Spleen (tissue), 7 donors: ENCODE results near the gene PI16.

Experiments
- POLR2A ChIP-seq, 3 donors: fragments of 450-650 bp; IDR thresholded peaks; one replicate each; pipeline ENCODE4 v1.5.1; 2017; ENCODE audit warnings: antibody characterized with exemption in 3 of 3, mild to moderate bottlenecking in 1 of 3
- TF ChIP-seq, protein P1 (sequence below), 11 experiments: fragments of 200-600 bp in 7 of 11; fragments of 450-650 bp in 4 of 11; sonication (generic) in 4 of 11; IDR thresholded peaks in 8 of 11; conservative IDR thresholded peaks in 3 of 11; 1 replicate in 7 of 11; 2 replicates in 4 of 11; pipeline versions ENCODE4 v1.4.0 to v1.8.0; 2016 to 2021; ENCODE audit warnings: antibody characterized with exemption in 11 of 11, inconsistent platforms in 4 of 11, mild to moderate bottlenecking in 1 of 11
- donor health status: DM: no; HTN: no; CAD: no; lungs with moderate emphysema.
- donor health status: DM: no; HTN: no; CAD: no.
- donor health status: DM: no; HTN: no; CAD: no.

DNA sequence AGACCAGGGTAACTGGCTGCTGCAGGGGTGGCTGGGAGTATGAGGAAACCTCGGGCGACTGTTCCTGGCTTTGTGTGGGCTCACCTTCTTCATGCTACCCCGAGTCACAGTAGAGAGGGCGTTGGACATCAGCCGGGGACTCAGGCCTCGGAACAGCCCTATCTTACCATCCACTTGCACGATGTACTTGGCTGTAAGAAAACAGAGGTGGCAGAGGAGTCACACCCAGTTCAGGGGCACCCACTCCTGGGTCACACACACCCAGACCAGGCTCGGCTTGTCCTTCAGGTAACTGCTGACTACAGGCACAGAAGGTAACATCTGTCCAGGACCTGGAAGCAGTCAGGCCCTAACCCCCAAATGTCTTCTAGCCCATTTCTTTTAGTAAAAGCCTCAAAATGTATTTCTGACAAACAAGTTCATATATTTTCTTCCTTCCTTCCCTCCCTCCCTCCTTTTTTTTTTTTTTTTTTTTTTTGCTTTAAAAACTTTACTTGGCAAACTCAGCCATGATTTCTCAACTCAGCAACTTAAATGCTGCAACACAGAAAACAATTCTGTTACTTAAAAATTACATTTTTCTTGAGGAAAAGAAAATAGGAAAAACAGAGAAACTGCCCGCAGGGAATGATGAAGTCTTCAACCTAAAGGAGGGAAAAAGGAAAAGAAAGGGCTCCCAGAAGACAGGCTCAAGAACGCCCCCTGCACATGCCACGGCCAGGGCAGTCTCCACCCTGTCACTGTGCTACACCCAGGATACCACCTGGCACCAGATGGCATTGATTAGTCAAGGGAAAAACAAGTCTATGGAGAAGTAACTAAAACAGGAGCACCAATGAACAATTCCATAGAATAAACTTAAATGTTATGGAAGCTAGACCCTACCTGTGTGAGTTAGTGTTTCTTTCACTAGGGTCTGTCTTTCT, 24.1 kb downstream of the PI16 start:
- TF ChIP-seq, protein P1, sequence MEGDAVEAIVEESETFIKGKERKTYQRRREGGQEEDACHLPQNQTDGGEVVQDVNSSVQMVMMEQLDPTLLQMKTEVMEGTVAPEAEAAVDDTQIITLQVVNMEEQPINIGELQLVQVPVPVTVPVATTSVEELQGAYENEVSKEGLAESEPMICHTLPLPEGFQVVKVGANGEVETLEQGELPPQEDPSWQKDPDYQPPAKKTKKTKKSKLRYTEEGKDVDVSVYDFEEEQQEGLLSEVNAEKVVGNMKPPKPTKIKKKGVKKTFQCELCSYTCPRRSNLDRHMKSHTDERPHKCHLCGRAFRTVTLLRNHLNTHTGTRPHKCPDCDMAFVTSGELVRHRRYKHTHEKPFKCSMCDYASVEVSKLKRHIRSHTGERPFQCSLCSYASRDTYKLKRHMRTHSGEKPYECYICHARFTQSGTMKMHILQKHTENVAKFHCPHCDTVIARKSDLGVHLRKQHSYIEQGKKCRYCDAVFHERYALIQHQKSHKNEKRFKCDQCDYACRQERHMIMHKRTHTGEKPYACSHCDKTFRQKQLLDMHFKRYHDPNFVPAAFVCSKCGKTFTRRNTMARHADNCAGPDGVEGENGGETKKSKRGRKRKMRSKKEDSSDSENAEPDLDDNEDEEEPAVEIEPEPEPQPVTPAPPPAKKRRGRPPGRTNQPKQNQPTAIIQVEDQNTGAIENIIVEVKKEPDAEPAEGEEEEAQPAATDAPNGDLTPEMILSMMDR (IDR thresholded peaks at IDR 0.05 in 8 of 11, conservative IDR thresholded peaks at IDR 0.05 in 3 of 11) = no peak
- no peak for TF ChIP-seq POLR2A (IDR thresholded peaks at IDR 0.05)
